NCI-H1105 (cell line): ENCODE data around the gene MAPK4.
"Not testable (repeated sequence)": the region's sequence is repeated elsewhere in the genome, so short reads cannot be mapped to it uniquely, and the experiment has no call there.

ENCODE experiments used
- DNase-seq: peaks from one replicate; lab custom pipeline; 2025; lab: John Stamatoyannopoulos, UW

The MAPK4 gene

DNA sequence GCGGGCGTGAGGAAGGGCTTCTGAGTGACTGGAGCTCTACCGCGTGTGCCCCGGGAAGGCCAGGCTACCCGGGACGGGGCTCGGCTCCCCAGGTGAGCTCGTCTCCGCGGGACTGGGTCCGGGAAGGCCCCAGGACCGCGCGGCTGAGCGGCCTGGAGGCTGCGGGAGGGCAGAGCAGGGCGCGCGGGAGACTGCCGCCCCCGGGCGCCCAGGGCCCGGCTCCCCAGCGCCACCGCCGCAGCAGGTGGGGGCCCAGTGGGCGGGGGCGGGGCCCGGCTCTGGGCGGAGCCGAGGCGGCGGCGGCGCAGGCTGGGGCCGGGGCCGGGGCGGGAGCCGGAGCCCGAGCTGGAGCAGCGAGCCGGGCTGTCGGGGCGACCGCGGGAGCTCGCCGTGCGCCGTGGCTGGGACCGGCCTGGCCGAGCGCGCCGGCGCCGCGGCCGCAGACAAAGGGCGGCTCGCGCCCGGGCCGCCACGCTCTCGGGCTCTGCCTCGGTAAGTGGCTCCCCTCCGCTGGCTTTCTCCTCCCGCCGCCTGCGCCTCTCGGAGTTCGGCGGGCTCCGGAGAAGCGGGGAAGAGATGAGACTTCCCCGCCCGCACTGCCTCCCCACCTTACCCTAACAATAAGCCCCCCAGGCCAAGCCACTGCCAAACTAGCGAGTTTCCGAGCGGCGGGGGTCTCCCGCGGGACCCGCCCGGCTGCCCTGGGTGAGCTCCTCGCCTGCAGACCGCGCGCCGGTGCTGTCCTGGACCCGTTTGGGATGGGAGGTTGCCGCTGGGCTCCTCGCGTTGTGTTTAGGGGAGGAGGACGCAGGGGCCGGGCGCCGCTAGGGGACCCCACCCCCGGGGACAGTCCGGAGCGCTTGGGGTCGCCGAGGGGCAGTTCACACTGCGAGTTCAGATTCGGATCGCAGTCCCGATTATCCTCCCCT lies at the start of gene MAPK4:
TSS of gene MAPK4 (plus strand) at position 336 of the 929 bp plus-strand sequence. CDS start 103,872 bp downstream, outside the sequence.
- DNase-seq, result peak; percentile 71

DNA sequence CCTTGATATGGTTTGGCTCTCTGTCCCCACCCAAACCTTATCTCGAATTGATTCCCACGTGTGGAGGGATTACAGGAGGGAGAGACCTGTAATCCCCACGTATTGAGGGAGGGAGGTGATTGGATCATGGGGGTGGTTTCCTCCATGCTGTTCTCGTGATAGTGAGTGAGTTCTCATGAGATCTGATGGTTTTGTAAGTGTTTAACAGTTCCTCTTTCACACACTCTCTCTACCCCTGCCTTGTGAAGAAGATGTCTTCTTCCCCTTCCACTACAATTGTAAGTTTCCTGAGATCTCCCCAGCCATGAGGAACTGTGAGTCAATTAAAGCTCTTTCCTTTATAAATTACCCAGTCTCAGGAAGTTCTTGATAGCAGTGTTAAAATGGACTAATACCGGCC lies 42.6 kb upstream of the MAPK4 start:
- DNase-seq, result not testable (repeated sequence)

- no peak for DNase-seq
These were observed 40.9 kb upstream of the MAPK4 start for GRCh38 chr18:50518787-50519546.

- DNase-seq, result no peak
These were observed 36.7 kb upstream of the MAPK4 start for GRCh38 chr18:50523165-50523564.

DNA sequence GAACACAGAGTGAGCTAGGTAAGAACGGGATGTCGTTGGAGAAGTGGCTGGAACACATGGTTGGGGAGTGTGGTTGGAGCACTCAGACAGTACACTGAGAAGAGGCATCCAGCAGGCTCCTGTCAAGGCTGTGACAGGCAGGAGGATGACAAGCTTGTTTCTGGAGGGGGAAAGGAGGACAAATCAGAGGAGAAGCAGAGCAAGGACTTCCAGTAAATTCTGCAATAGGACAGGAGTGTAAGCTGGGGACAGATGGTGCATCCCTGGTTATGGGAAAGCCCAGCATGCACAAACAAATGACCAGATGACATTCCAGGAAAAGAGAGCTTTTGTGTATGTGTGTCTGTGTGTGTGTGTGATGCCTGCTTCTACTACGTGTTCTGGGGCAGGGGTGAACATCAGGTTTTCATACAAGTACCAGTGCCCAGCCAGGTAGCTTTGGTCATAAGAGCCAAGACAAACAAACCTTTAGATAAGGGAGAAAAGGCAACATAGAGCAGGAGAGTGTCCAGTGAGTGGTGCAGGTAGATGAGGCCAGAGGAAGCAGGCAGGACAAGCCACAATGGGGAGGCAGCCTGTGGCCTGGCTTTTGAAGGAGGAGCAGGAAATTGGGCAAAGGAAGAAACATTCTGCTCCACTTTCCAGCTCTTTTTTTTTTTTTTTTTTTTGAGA lies 32.1 kb upstream of the MAPK4 start:
- no peak for DNase-seq

- no peak for DNase-seq
These were observed 31.1 kb upstream of the MAPK4 start for GRCh38 chr18:50528806-50529205.

DNA sequence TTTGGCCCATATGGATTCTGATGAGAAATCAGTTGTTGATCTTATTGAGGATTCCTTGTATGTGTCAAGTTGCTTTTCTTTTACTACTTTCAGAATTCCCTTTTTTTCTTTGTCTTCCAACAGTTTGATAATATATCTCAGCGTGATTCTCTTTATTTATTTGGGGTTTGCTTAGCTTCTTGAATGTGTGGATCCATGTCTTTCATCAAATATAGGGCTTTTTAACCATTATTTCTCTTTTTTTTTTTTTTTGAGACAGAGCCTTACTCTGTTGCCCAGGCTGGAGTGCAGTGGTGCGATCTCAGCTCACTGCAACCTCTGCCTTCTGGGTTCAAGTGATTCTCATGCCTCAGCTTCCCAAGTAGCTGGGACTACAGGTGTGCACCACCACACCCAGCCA lies 26.1 kb upstream of the MAPK4 start:
- DNase-seq, result not testable (repeated sequence)

DNA sequence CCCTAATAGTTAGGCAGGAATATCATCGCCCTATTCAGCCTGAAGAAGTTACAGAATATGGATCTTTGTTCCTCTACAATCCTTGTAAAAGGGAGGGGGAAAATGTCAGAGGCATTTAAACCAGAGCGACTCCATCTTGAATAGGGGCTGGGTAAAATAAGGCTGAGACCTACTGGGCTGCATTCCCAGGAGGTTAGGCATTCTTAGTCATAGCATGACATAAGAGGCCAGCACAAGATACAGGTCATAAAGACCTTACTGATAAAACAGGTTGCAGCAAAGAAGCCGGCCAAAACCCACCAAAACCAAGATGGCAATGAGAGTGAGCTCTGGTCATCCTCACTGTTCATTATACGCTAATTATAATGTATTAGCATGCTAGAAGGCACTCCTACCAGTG lies 15.4 kb upstream of the MAPK4 start:
- DNase-seq, result not testable (repeated sequence)

DNA sequence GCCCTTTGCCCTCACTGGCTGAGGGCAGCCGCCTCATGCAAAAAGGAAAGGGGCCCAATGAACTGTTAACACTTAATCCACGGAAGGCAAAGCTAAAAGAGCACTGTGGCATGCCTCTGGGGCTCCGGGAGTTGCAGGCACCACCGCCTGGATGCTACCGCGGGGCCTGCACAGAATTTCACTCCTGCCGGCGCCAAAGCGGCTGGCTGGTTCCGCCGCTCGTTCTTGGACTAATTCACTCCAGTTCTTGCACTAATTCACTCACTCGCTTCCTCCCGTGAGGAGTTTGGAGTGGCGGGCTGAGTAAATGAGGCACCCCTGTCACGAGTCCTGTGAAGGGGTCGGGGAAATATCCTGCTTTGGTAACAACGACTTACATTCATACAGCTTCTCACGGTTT lies 14.0 kb upstream of the MAPK4 start:
- no peak for DNase-seq

- no peak for DNase-seq
These were observed 11.7 kb upstream of the MAPK4 start for GRCh38 chr18:50548160-50548559.

DNA sequence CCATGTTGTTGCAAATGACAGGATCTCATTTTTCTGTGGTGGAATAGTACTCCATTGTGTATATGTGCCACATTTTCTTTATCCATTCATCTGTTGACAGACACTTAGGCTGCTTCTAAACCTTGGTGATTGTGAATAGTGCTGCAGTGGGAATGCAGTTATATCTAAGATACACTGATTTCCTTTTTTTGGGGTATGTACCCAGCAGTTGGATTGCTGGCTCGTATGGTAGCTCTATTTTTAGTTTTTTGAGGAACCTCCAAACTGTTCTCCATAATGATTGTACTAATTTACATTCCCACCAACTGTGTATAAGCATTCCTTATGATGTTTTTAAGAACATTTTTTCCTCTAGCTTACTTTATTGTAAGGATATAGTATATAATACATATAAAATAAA lies 8.2 kb upstream of the MAPK4 start:
- DNase-seq, result not testable (repeated sequence)

- DNase-seq, result peak; percentile 58
These were observed 1.7 kb upstream of the MAPK4 start for GRCh38 chr18:50558157-50558556.

DNA sequence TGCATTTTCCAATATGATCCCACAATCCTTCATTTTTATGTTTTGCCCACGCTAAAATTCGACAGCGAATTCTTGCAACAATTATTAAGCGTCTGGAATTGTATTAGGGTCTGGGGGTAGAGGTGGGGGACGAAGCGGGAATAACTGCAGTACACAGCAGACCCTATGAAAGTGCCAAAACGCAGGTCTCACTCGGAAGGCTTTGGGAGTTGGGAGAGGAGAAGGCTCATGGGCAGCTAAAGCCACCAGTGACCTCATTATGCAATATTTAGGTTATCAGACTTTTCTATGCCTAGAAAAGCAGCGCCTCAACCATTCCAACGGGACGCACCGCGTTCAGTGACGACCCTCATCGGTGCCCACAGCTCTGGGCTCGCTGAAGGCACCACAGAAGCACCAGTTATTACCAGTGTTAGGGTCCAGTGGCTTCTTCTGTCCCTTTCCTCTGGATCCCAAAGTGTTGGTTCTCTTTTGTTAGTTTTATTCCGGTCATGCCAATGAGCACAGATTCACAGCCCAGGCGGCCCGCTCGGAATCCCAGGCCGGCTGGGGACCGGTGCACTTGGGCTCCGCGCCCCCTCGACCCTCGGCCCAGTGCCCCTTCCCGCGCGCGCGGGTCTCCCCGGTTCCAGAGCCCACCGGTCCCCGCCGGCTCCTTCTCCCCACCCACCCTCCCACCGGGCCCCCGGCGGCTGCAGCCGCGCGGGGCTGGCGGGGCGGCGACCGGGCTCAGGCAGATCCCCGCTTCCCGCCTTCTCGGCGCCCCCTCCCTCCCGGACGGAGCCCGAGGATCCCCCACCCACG lies 737 bp upstream of the MAPK4 start:
- DNase-seq, result no peak

DNA sequence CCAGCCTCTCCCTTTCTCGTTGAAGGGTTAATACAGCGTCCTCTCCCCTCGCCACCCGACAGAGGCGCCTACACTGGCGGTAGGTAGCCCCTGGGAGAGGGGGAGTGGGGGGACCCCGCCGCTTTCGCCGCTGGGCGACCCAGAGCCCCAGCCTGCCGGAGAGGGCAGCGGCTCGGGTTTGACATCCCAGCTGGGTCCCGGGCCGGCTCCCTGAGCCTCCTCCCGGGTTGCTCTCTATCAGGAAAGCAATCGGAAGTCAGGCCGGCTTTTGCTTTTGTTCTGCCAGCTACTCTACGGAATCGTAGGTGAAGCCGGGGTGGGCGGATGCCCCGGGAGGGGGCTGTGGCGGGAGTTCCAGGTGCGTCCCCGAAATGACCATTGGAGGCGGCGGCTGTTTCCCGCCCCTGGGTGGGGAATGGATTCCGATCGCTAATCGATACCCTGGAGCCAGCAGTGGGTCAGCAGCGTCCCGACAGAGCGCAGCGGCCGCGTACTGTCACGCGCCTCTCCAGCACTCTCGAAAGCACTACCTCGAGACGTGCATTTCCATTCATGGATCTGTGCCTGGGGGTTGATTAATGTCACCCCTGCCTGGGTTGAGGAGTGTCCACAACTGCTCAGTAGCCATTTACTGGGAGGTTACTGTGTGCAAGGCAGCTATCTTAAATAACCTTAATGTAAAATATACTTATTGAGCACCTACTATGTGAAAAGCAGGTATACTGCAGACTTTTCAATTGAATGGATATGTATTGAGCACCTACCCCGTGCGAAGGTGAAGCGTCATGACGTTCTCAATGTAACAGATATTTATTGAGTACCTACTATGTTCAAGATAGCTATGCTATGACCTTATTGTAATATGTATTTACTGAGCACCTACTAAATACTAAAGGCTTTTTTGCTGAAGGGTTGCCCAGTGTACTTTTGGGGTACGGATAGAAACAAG lies 1.1 kb downstream of the MAPK4 start:
- peak; percentile 43 for DNase-seq

GRCh38 chr18:50562258-50562657 lies 2.4 kb downstream of the MAPK4 start:
- DNase-seq, result not testable (repeated sequence)

- DNase-seq, result no peak
These were observed 2.8 kb downstream of the MAPK4 start for GRCh38 chr18:50562686-50563085.

- DNase-seq, result no peak
These were observed 3.5 kb downstream of the MAPK4 start for GRCh38 chr18:50563376-50563775.

- no peak for DNase-seq
These were observed 10.0 kb downstream of the MAPK4 start for GRCh38 chr18:50569930-50570329.

DNA sequence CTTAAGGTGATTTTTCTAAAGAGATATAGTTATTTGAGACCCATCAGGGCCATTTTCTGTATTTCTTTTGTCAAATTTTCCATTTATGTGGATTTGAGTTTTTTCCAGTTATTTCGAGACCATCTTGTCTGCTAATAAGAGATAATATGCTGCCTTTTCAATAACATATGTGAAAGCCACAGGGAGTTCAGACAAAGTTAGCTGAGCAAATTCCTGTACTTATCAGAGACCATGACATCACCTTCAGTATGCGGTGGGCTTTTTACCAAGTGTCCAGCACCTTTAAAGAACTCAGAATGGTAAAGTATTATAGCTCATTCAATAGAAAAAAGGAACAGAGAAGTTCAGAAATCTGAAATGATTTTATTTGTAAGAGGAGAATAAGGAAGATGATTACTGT lies 11.7 kb downstream of the MAPK4 start:
- DNase-seq, result no peak

GRCh38 chr18:50573196-50573595 lies 13.3 kb downstream of the MAPK4 start:
- DNase-seq, result not testable (repeated sequence)
